K562 (cell line): ENCODE measurements around the gene ERLEC1.

ENCODE experiments used
- CBX2 ChIP-seq: fragments of 200-600 bp; sonication (generic); IDR thresholded peaks from one replicate; pipeline ENCODE4 v1.6.1; 2012; ENCODE audit warnings: mild to moderate bottlenecking, low read length, inconsistent platforms; ENCODE audit not compliant: insufficient read depth, poor library complexity, severe bottlenecking
- CTCF ChIP-seq, 3 experiments: IDR thresholded peaks in 2 of 3; conservative IDR thresholded peaks in 1 of 3; 2 replicates each; pipeline ENCODE4 v1.5.1; 2011 to 2012; ENCODE audit warnings: low read length in 3 of 3, mild to moderate bottlenecking in 3 of 3, control low read depth in 2 of 3, improper control_type of control experiment in 1 of 3, inconsistent platforms in 1 of 3, low read depth in 1 of 3, mixed read lengths in 1 of 3, moderate library complexity in 1 of 3; ENCODE audit not compliant: insufficient read depth in 2 of 3
- EP300 ChIP-seq: IDR thresholded peaks from 2 replicates; pipeline ENCODE4 v1.6.1; 2012; ENCODE audit warnings: low read length, improper control_type of control experiment
- SMC3 ChIP-seq: conservative IDR thresholded peaks from 2 replicates; pipeline ENCODE4 v1.6.1; 2011; ENCODE audit warnings: low read depth, low read length, improper control_type of control experiment; ENCODE audit not compliant: insufficient read depth
- ZNF586 ChIP-seq: fragments of 450-650 bp; formaldehyde crosslinking; conservative IDR thresholded peaks from 2 replicates; pipeline ENCODE4 v1.4.0; 2020; ENCODE audit warnings: mild to moderate bottlenecking, moderate library complexity

- no peak for TF ChIP-seq SMC3
- TF ChIP-seq ZNF586 (CRISPR knock-in tag) = no peak
- no peak for TF ChIP-seq CBX2
- no peak for TF ChIP-seq EP300
- no peak for TF ChIP-seq CTCF (IDR thresholded peaks at IDR 0.05 in 2 of 3, conservative IDR thresholded peaks at IDR 0.05 in 1 of 3; ENCODE audit: insufficient read depth in 2 of 3, low read depth in 1 of 3, low read length in 3 of 3)
These were observed 30.2 kb upstream of the ERLEC1 start for GRCh38 chr2:53756644-53757043.
